ENCODE measurements around the gene SCN1B.

DNA sequence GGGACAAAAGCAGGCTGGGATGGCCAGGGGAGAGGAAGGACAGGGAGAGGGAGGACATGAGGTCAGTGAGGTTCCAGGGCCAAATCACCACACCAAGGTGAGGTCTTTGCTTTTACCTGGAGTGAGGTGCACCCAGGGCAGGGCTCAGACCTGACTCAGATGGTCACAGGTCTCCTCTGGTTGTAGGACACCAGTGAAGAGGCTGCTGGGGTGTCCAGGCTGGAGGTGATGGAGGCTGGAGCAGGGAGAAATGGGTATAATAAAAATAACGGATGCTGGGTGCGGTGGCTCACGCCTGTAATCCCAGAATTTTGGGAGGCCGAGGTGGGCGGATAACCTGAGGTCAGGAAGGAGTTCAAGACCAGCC is 23.3 kb upstream of the SCN1B start:
- TF ChIP-seq POLR2A (IDR thresholded peaks at IDR 0.05; ENCODE audit: low read depth, low read length) (no peak), CEBPB (IDR thresholded peaks at IDR 0.05; ENCODE audit: borderline replicate concordance in 1 of 2, low read depth in 2 of 2, low read length in 2 of 2) (no peak), SIN3A (IDR thresholded peaks at IDR 0.05; ENCODE audit: low read depth, low read length) (no peak)
